HG03064 (cell line): ENCODE measurements around the gene OR1F1.
"Not testable (repeated sequence)": the region's sequence is repeated elsewhere in the genome, so short reads cannot be mapped to it uniquely, and the experiment has no call there.

Source experiments
- ATAC-seq: cut with Tn5 transposase; IDR thresholded peaks from one replicate; pipeline ENCODE4 v1.9.1; 2021; ENCODE audit warnings: low read depth; ENCODE audit not compliant: unreplicated experiment

OR1F1 gene

DNA sequence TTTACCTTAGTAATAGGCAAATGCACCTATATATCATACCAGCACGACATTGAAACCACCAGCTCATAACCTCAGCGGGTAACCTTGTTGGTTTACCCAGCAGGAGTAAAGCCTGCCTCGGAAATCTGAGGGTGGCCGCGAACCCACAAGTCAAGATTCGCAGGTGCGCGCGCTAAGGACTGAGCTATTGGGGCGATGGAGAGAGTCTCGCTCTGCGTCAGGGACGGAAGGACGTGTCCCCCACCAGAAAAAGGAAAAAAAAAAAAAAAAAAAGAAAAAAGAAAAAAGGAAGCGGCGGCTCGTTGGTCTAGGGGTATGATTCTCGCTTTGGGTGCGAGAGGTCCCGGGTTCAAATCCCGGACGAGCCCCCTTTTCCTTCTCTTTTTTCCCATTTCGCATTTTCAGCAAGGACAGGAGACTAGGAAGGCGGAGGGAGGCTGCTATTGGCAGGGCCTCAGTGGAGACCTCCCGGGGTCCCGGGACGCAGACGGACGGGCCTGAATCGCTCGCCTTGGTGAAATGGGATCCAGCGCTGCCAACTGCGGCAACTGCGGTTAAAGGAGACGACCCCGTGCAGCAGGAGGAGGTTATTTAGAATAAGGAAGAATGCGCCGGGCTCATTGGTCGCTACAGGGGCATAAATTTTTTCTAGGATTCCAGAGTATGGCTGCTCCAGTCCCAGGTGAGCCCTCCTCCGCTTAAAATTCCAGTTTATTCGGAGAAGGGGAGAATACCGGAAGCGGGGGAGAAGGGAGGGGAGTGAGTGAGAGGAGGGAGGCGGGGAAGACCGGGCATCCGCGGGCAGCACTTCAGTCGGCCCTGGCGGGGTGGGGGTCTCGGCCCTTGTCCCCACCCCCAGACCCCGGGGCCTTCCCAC, at the start of gene OR1F1:
Gene OR1F1, plus strand, starts transcription at position 407 of the 877 bp plus-strand sequence.
- no peak for ATAC-seq

GRCh38 chr16:3138342-3138741, 49.7 kb upstream of the OR1F1 start:
- ATAC-seq: no peak

GRCh38 chr16:3138823-3139426, 49.1 kb upstream of the OR1F1 start:
- no peak for ATAC-seq

DNA sequence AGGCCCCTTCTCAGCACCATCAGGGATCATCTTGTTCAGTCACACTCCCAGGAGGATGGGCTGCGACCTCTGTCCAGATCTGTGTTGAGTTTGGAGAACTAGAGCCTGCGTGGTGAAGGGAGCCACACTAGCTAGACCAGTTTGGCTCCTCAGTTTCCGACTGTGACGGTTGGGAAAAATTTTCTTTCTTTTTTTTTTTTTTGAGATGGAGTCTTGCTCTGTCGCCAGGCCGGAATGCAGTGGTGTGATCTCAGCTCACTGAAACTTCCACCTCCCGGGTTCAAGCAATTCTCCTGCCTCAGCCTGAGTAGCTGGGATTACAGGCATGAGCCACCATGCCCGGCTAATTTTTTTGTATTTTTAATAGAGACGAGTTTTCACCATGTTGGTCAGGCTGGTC, 48.4 kb upstream of the OR1F1 start:
- not testable (repeated sequence) for ATAC-seq

GRCh38 chr16:3140603-3141427, 47.2 kb upstream of the OR1F1 start:
- ATAC-seq: no peak

- no peak for ATAC-seq
Observed at GRCh38 chr16:3141781-3142311, 46.2 kb upstream of the OR1F1 start.

- ATAC-seq: no peak
Observed at GRCh38 chr16:3142327-3142726, 45.7 kb upstream of the OR1F1 start.

GRCh38 chr16:3142770-3143169, 45.2 kb upstream of the OR1F1 start:
- ATAC-seq: no peak

DNA sequence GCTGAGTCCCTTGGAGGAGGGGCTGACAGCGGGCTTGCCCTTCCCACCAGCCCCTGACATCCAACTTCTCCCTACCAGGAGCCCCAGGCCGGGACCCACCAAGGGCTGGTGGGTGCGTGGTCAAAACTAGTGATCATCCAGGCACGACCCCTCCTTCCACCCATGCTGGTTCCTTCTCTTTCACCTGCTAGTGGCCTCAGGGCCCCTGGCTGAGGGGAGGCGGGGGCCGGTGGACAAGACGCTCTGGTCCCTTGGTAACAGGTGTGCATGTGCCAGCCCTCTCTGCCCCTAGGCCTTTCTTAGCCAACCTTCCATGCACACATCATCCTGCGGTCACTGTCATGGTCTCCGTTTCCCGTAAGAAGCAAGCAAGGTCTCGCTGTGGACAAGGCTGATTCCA, 44.8 kb upstream of the OR1F1 start:
- ATAC-seq: no peak

DNA sequence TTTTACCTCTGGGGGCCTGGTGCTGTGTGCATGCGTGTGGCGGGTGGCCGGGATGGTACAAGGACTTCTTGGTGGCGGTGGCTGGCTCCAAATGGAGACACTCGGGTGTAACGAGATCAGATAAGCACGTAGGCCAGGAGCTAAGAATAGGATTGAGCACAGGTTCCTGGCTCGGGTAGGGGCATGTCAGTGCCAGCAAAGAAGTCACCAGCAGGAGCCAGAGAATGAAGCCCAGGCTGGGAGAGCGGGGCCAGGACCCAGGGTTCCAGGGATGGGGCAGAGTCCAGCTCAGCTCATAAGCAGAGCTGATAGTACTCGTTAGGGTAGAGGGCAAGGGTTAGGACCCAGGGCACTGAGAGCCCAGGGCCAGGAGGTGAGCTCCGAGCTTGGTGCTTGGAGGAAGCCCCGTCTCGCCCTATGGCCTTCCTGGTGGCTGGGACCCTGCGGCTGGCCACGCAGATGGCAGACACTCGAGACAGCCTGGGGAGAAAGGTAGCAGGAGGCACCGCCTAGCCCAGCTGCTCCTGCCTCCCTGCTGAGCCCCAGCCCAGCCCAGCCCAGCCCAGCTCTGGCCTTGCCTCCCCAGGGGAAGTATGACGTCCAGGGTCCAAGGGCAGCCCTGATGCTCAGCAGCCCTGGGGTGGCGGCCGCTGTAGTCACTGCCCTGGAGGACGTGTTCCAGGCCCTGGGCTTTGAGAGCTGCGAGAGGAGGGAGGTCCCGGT, 44.2 kb upstream of the OR1F1 start:
- no peak for ATAC-seq

GRCh38 chr16:3144321-3144983, 43.6 kb upstream of the OR1F1 start:
- no peak for ATAC-seq

GRCh38 chr16:3145151-3145550, 42.9 kb upstream of the OR1F1 start:
- ATAC-seq: no peak

- ATAC-seq: no peak
Observed at GRCh38 chr16:3145660-3146059, 42.3 kb upstream of the OR1F1 start.

DNA sequence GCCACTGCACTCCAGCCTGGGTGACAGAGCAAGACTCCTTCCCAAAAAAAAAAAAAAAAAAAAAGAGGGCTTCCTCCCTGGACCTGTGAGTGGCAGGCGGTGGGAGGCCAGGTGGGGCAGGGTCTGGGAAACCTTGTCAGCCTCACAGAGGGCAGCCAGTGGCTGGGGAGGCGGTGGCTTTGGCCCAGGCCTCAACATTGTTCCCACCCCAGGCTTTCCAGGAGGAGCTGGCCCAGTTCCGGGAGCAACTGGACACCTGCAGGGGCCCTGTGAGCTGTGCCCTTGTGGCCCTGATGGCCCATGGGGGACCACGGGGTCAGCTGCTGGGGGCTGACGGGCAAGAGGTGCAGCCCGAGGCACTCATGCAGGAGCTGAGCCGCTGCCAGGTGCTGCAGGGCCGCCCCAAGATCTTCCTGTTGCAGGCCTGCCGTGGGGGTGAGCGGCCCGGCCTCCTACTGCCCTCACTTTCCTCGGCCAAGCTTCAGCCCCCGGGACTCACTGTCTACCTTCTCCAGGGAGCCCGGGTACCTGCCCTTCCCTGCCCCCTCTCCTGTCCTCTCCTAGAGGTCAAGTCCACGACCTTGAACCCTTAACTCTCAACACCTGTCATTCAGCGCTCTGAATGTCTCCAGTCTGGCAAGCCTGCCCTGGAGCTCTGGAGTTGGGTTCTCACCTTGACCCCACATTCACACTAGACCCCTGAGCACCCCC, 40.8 kb upstream of the OR1F1 start:
- ATAC-seq: no peak

DNA sequence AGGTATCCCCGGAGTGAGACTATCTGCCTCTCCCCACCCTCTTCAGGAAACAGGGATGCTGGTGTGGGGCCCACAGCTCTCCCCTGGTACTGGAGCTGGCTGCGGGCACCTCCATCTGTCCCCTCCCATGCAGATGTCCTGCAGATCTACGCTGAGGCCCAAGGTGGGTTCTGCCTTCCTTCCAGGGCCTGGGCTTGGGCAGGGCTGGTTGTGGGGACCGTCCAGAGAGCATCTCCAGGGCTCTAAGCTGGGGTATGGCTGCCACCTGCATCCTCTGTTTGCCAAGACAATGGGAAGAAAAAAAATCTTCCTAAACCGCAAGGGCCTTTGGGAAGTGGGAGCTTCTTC, 40.3 kb upstream of the OR1F1 start:
- ATAC-seq: no peak

GRCh38 chr16:3148256-3149192, 39.5 kb upstream of the OR1F1 start:
- no peak for ATAC-seq

GRCh38 chr16:3149193-3149530, 38.8 kb upstream of the OR1F1 start:
- ATAC-seq: no peak

DNA sequence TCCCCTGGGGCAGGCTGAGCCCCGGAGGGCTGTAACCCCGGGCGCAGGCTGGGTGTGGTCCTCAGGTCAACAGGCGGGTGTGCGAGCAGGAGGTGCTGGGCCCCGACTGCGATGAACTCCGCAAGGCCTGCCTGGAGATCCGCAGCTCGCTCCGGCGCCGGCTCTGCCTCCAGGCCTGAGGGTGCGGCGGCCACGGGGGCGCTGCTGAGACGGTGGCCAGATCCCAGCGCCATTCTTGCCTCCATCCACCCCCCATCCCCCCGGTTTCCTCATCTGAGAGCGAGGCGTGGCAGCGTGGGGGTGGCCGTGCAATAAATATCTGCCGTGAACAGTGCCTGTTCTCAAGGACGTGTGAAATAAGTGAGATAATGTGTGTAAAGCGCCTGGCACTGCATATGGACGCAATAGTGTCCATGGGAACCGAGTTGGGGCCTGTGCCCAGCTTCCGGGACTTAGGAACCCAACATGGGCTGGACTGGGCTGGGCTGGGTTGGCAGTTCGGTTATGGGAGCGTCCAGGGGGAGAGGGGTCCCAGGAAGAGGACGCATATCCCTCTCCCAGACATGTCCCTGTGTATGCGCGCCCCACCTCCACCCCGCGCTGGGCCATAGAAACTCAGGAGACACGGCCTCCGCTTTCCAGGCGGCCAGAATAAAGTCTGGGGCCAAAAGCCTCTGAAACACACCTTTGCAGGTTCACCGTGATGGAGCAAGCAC, 38.2 kb upstream of the OR1F1 start:
- ATAC-seq: no peak
